Fibroblast of peridontal ligament (primary cell): ENCODE measurements around the gene CFAP299.
"Not testable (repeated sequence)": the region's sequence is repeated elsewhere in the genome, so short reads cannot be mapped to it uniquely, and the experiment has no call there.

Experiments
- DNase-seq: peaks from one replicate; pipeline ENCODE4 v3.0.0-alpha.2; 2010; ENCODE audit errors: extremely low read depth

CFAP299 gene

GRCh38 chr4:80335554-80336358 is at the start of gene CFAP299:
Gene CFAP299, plus strand, starts transcription at chr4:80335730.
- DNase-seq, result peak; percentile 89

GRCh38 chr4:80286451-80286850 is 49.1 kb upstream of the CFAP299 start:
- DNase-seq, result no peak

DNA sequence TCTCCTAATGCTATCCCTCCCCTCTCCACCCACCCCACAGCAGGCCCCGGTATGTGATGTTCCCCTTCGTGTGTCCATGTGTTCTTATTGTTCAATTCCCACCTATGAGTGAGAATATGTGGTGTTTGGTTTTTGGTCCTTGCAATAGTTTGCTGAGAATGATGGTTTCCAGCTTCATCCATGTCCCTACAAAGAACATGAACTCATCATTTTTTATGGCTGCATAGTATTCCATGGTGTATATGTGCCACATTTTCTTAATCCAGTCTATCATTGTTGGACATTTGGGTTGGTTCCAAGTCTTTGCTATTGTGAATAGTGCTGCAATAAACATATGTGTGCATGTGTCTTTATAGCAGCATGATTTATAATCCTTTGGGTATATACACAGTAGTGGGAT is 44.9 kb upstream of the CFAP299 start:
- not testable (repeated sequence) for DNase-seq

GRCh38 chr4:80294206-80294605 is 41.3 kb upstream of the CFAP299 start:
- DNase-seq, result no peak

- DNase-seq, result no peak
These were observed 40.2 kb upstream of the CFAP299 start for GRCh38 chr4:80295336-80295735.

DNA sequence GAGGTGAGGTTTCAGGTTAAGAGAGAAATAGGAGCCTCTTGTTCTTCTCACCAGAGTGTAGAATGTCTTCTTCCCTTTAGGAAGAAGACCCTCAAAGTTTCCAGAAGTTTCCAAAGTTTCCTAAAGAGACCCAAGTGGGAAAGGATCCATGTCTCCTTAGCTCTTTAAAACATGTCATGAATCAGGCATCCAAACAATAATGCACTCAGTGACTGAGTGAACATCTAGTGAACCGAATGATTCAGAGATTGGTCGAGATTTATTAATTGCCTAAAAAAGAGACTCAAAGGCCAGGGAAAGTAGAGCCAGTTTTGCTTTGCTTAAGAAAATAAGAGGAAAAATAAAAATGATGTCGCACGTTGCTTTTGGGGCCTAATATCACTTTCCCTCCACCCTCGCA is 39.7 kb upstream of the CFAP299 start:
- no peak for DNase-seq

GRCh38 chr4:80301884-80302283 is 33.6 kb upstream of the CFAP299 start:
- no peak for DNase-seq

DNA sequence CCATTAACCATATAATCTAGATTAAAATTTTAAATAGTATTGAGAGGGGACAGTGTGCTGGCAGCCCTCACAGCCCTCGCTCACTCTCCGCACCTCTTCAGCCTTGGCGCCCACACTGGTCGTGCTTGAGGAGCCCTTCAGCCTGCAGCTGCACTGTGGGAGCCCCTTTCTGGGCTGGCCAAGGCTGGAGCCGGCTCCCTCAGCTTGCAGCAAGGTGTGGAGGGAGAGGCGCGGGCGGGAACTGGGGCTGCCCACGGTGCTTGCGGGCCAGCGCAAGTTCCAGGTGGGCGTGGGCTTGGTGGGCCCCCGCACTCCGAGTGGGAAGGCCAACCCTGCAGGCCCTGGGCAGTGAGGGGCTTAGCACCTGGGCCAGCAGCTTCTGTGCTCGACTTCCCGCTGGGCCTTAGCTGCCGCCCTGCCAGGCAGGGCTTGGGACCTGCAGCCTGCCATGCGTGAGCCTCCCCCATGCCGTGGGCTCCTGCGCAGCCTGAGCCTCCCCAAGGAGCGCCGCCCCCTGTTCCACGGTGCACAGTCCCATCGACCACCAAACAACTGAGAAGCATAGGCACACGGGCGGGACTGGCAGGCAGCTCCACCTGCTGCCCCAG is 32.8 kb upstream of the CFAP299 start:
- DNase-seq, result no peak

- peak; percentile 81 for DNase-seq
These were observed 30.1 kb upstream of the CFAP299 start for GRCh38 chr4:80305466-80305865.

GRCh38 chr4:80306260-80306659 is 29.3 kb upstream of the CFAP299 start:
- DNase-seq, result no peak

- peak; percentile 59 for DNase-seq
These were observed 28.3 kb upstream of the CFAP299 start for GRCh38 chr4:80307183-80307735.

- peak; percentile 64 for DNase-seq
These were observed 27.6 kb upstream of the CFAP299 start for GRCh38 chr4:80307774-80308465.

DNA sequence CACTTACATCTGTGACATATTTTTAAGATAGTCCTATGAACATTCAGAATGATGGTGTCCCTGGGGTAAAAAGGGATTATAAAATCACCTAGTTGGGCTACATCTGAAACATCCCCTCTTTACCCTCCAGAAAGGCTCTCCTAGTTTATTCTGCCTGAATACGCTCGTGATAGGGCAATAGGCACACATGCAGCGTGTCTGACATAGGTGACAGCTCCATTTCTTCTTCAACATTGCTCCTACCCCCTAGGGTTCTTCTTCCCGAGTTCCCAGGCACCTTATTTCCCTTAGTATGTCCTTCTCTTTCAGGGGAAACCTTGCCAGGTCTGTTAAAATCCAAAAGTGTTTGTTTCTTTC is 27.1 kb upstream of the CFAP299 start:
- no peak for DNase-seq

DNA sequence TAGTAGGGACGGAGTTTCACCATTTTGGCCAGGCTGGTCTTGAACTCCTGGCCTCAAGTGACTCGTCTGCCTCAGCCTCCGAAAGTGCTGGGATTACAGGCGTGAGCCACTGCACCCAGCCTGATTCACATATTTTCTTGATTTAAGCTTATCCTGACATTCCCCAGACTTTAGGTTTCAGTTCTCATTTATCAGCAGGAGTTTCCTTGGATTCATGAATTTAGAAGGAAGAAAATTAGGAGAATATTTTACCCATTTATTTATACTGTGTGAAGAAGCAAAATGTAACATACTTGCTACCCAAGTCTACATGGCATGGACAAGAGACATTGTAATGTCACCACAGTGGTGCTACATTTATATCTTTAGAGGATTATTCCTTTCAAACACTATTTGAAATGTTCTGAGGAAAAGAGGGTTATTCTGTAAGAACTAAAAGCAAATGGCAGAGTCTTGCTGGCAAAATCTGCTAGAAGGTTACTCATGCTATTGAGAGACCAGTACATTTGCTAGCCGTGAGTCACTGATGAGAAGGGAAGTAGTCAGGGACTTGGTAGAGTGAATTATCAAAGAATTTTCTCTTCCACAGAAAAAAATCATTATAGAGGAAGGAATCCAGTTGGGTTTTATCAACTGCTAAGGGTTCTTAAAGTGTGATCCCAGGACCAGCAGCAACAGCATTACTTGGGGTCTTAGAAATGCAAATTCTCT is 26.1 kb upstream of the CFAP299 start:
- DNase-seq, result peak; percentile 94

DNA sequence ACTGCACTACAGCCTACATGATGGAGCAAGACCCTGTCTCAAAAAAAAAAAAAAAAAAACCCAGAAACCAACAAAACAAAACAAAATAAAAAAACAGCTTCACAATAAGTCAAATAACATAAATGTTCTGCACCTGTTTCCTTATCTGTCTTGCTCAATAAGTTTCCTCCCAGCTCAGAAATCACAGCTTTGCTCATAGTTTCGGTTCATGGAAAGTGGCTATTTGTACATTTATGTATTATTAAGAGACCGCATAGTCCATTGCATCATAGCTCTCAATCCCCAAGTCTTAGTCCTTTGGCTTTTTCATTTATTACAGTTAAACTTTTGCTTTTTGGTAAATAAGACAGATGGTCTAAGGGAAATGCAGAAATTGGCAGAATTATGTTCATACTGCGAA is 24.4 kb upstream of the CFAP299 start:
- no peak for DNase-seq

- DNase-seq, result no peak
These were observed 23.4 kb upstream of the CFAP299 start for GRCh38 chr4:80312124-80312523.

GRCh38 chr4:80313627-80314026 is 21.9 kb upstream of the CFAP299 start:
- no peak for DNase-seq

DNA sequence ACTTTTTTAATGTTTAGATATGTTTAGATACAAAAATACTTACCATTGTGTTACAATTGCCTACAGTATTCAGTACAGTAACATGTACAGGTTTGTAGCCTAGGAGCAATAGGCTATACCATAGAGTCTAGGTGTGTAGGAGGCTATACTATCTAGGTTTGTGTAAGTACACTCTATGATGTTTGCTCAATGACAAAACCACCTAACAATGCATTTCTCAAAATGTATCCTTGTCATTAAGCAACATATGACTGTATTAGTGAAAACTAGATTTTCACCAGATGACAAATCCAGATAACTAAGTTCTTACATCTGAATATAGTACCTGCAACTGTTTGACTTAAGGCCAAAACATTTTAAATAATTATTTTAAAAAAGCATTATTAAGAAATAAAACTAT is 19.7 kb upstream of the CFAP299 start:
- not testable (repeated sequence) for DNase-seq

GRCh38 chr4:80321341-80321740 is 14.2 kb upstream of the CFAP299 start:
- DNase-seq, result no peak

DNA sequence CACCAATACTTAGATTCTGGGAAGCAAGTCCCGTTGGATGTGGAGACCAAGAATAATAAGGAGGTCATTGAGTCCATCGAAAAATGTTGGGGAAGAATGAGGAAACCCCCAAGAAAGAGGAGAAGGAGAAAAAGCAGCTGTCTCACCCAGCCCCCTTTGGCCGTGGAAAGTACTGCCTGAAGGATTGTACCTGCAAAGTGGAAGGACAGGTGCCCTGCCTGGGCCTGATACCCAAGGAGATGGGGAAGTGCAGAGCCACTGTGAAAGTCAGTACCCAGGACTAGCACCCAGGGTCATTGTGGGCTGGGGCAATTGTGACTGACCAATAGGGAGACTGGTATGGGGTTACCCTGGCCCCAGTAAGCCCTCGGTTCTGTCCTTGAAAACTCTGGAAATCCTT is 13.8 kb upstream of the CFAP299 start:
- no peak for DNase-seq

DNA sequence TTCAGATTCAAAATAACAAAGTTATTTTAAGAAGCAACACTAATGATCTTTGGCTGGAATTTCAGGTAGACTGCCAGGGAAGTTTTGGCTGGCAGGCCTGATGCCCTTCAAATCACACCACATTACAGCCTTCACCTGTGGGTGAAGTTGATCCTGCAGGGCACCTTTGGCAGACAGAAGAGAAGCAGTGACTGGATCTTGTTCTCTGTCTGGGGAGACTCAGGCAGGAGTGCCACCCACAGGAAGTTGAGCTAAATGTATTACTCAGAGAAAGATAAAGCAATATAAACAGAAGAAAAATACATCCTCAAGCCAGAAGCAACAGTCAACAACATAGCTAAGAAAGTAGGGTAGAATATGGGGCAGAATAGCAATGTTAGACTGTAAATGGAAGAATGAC is 12.8 kb upstream of the CFAP299 start:
- DNase-seq, result peak; percentile 63

- DNase-seq, result no peak
These were observed 11.4 kb upstream of the CFAP299 start for GRCh38 chr4:80324171-80324570.
